K562 (cell line): ENCODE measurements around the gene ELMO3. TPM values are rescaled to one million over a fixed set of nuclear protein-coding genes. Genes with fewer than 3 reads are reported as not detected.

Source experiments
- ATF6 ChIP-seq: sonication (generic); formaldehyde crosslinking; IDR thresholded peaks from 2 replicates; pipeline ENCODE4 v1.4.0; 2020; ENCODE audit warnings: mild to moderate bottlenecking, missing genetic modification reagents
- BRD4 ChIP-seq: fragments of 200-600 bp; sonication (generic); IDR thresholded peaks from 2 replicates; pipeline ENCODE4 v1.6.1; 2017; ENCODE audit warnings: inconsistent platforms
- C11orf30 ChIP-seq: fragments of 450-650 bp; IDR thresholded peaks from 2 replicates; pipeline ENCODE4 v1.6.1; 2016; ENCODE audit warnings: low read depth, mild to moderate bottlenecking
- ELF4 ChIP-seq: fragments of 450-650 bp; formaldehyde crosslinking; IDR thresholded peaks from 2 replicates; pipeline ENCODE4 v1.4.0; 2022; ENCODE audit warnings: missing genetic modification characterization
- EZH2 ChIP-seq: IDR thresholded peaks from 2 replicates; pipeline ENCODE4 v1.6.1; 2012; ENCODE audit warnings: low read depth, mild to moderate bottlenecking, inconsistent platforms, low read length, borderline replicate concordance
- KAT7 ChIP-seq: sonication (generic); formaldehyde crosslinking; IDR thresholded peaks from 2 replicates; pipeline ENCODE4 v1.8.0; 2022; ENCODE audit warnings: missing genetic modification reagents, mild to moderate bottlenecking, borderline replicate concordance
- NELFE ChIP-seq: IDR thresholded peaks from 2 replicates; pipeline ENCODE4 v1.6.1; 2011; ENCODE audit warnings: mild to moderate bottlenecking; ENCODE audit not compliant: insufficient read depth, insufficient read length
- PHF8 ChIP-seq: fragments of 200-600 bp; sonication (generic); IDR thresholded peaks from 2 replicates; pipeline ENCODE4 v1.6.1; 2012; ENCODE audit warnings: mixed run types, mild to moderate bottlenecking, inconsistent platforms, low read length, moderate library complexity, borderline replicate concordance
- RBFOX2 ChIP-seq: fragments of 200-400 bp; formaldehyde crosslinking; IDR thresholded peaks from 2 replicates; pipeline ENCODE4 v1.6.1; 2017; ENCODE audit warnings: low read depth, mild to moderate bottlenecking, low read length, moderate library complexity
- SIN3A ChIP-seq, 2 experiments: fragments of 150-350 bp in 1 of 2; IDR thresholded peaks; 2 replicates each; pipeline ENCODE4 v1.6.1; 2011 to 2016; ENCODE audit warnings: borderline replicate concordance in 2 of 2, low read depth in 2 of 2, low read length in 2 of 2, mild to moderate bottlenecking in 2 of 2, moderate library complexity in 2 of 2; ENCODE audit not compliant: control insufficient read depth in 1 of 2
- SIRT6 ChIP-seq: IDR thresholded peaks from one replicate; pipeline ENCODE4 v1.6.1; 2012; ENCODE audit warnings: low read depth, mild to moderate bottlenecking, control low read depth, inconsistent platforms, low read length, moderate library complexity
- SMAD1 ChIP-seq: fragments of 150-350 bp; IDR thresholded peaks from 2 replicates; pipeline ENCODE4 v1.6.1; 2014; ENCODE audit warnings: low read length, low read depth; ENCODE audit not compliant: partially characterized antibody
- SMARCE1 ChIP-seq: fragments of 450-650 bp; IDR thresholded peaks from 2 replicates; pipeline ENCODE4 v1.7.1; 2016; ENCODE audit warnings: mild to moderate bottlenecking
- SP1 ChIP-seq: sonication (generic); formaldehyde crosslinking; IDR thresholded peaks from 2 replicates; pipeline ENCODE4 v1.8.1; 2022; ENCODE audit warnings: mild to moderate bottlenecking, missing genetic modification reagents
- ZKSCAN8 ChIP-seq: fragments of 200-800 bp; sonication (Bioruptor generic); IDR thresholded peaks from 2 replicates; pipeline ENCODE4 v1.6.1; 2016; ENCODE audit warnings: missing genetic modification characterization, missing compliant biosample characterization
- polyA plus RNA-seq, 8 experiments: library from polyadenylated mRNA; depleted of rRNA in 4 of 8; stranded (reverse) in 5 of 8; unstranded in 3 of 8; fragments of >200 nt; fragmentation: Nextera tagmentation in 2 of 8; fragmentation: Illumina TruSeq in 1 of 8; extraction: Ambion mirVana in 2 of 8; extraction: Trizol in 1 of 8; gene quantifications; 2 replicates each; pipeline versions ENCODE4 v1.2.1 to v1.2.3, GENCODE V29; 2011 to 2014; ENCODE audit warnings: inconsistent platforms in 1 of 8, missing spikeins in 1 of 8
- total RNA-seq, 7 experiments: library from RNA; depleted of rRNA in 6 of 7; stranded (reverse); fragments of >200 nt in 6 of 7; fragmentation: Illumina TruSeq in 2 of 7; extraction: Trizol in 2 of 7; gene quantifications; 2 replicates each; pipeline versions ENCODE4 v1.2.1 to v1.2.3, GENCODE V29; 2011 to 2021; ENCODE audit warnings: low replicate concordance in 1 of 7
- TF ChIP-seq, protein P1 (sequence below): fragments of 250-450 bp; sonication (Bioruptor Pico); IDR thresholded peaks from 2 replicates; pipeline ENCODE4 v1.5.0; 2021
- TF ChIP-seq, protein P2 (sequence below): fragments of 450-650 bp; formaldehyde crosslinking; IDR thresholded peaks from 2 replicates; pipeline ENCODE4 v1.4.0; 2022; ENCODE audit warnings: missing genetic modification characterization
- TF ChIP-seq, protein P3 (sequence below): fragments of 450-650 bp; conservative IDR thresholded peaks from 2 replicates; pipeline ENCODE4 v1.6.1; 2016; ENCODE audit warnings: missing genetic modification characterization, low read depth, mild to moderate bottlenecking, control low read depth, missing compliant biosample characterization

The ELMO3 gene
- total and polyA plus RNA-seq, 9 of the 15 experiments (the other 6 are each of a cell fraction or from before 2014, with no cell fraction given), result 0.04 to 5.1 (median 1.5) TPM

- TF ChIP-seq BRD4 (no peak), RBFOX2 (peak; percentile 63), EZH2 (no peak), SMAD1 (no peak), C11orf30 (peak; percentile 69), KAT7 (CRISPR knock-in tag) (no peak), ZKSCAN8 (no peak), ELF4 (CRISPR knock-in tag) (no peak), SP1 (CRISPR knock-in tag) (0 out of 2 replicates have a peak, but pooled peaks have one; percentile 45), NELFE (no peak), SIN3A (IDR thresholded peaks at IDR 0.05; ENCODE audit: borderline replicate concordance in 2 of 2, control insufficient read depth in 1 of 2, low read depth in 2 of 2, low read length in 2 of 2) (0 out of 4 replicates have a peak, but pooled peaks have one; percentile 22 to 51), SIRT6 (no peak), ATF6 (CRISPR knock-in tag) (no peak), SMARCE1 (no peak), PHF8 (peak; percentile 68; the same call in 1 of the 2 replicates)
- TF ChIP-seq, protein P1, sequence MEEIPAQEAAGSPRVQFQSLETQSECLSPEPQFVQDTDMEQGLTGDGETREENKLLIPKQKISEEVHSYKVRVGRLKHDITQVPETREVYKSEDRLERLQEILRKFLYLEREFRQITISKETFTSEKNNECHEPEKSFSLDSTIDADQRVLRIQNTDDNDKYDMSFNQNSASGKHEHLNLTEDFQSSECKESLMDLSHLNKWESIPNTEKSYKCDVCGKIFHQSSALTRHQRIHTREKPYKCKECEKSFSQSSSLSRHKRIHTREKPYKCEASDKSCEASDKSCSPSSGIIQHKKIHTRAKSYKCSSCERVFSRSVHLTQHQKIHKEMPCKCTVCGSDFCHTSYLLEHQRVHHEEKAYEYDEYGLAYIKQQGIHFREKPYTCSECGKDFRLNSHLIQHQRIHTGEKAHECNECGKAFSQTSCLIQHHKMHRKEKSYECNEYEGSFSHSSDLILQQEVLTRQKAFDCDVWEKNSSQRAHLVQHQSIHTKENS (CRISPR knock-in tag), result no peak
- TF ChIP-seq, protein P2, sequence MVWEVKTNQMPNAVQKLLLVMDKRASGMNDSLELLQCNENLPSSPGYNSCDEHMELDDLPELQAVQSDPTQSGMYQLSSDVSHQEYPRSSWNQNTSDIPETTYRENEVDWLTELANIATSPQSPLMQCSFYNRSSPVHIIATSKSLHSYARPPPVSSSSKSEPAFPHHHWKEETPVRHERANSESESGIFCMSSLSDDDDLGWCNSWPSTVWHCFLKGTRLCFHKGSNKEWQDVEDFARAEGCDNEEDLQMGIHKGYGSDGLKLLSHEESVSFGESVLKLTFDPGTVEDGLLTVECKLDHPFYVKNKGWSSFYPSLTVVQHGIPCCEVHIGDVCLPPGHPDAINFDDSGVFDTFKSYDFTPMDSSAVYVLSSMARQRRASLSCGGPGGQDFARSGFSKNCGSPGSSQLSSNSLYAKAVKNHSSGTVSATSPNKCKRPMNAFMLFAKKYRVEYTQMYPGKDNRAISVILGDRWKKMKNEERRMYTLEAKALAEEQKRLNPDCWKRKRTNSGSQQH (CRISPR knock-in tag), result no peak
- TF ChIP-seq, protein P3, sequence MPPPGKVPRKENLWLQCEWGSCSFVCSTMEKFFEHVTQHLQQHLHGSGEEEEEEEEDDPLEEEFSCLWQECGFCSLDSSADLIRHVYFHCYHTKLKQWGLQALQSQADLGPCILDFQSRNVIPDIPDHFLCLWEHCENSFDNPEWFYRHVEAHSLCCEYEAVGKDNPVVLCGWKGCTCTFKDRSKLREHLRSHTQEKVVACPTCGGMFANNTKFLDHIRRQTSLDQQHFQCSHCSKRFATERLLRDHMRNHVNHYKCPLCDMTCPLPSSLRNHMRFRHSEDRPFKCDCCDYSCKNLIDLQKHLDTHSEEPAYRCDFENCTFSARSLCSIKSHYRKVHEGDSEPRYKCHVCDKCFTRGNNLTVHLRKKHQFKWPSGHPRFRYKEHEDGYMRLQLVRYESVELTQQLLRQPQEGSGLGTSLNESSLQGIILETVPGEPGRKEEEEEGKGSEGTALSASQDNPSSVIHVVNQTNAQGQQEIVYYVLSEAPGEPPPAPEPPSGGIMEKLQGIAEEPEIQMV, result no peak
Observed at GRCh38 chr16:67170168-67170948, 28.6 kb upstream of the ELMO3 start, which contains the start of gene NOL3 (continued).
